GM18907 (cell line): ENCODE measurements around the gene OR2T2.
"Not testable (repeated sequence)": the region's sequence is repeated elsewhere in the genome, so short reads cannot be mapped to it uniquely, and the experiment has no call there.

Experiments
- ATAC-seq: cut with Tn5 transposase; IDR thresholded peaks from one replicate; pipeline ENCODE4 v1.9.1; 2021; ENCODE audit warnings: mild to moderate bottlenecking, moderate library complexity; ENCODE audit not compliant: unreplicated experiment

Gene OR2T2

GRCh38 chr1:248449821-248450465, 4.5 kb downstream of the OR2T2 start:
- not testable (repeated sequence) for ATAC-seq

- peak; percentile 62 for ATAC-seq
These were observed 5.2 kb downstream of the OR2T2 start for GRCh38 chr1:248450466-248451145.

GRCh38 chr1:248453619-248454018, 8.2 kb downstream of the OR2T2 start:
- ATAC-seq = not testable (repeated sequence)

- not testable (repeated sequence) for ATAC-seq
These were observed 9.6 kb downstream of the OR2T2 start for GRCh38 chr1:248455045-248455444.

GRCh38 chr1:248456635-248457034, 11.2 kb downstream of the OR2T2 start:
- ATAC-seq = not testable (repeated sequence)

GRCh38 chr1:248459117-248459516, 13.7 kb downstream of the OR2T2 start:
- ATAC-seq = not testable (repeated sequence)

- no peak for ATAC-seq
These were observed 25.7 kb downstream of the OR2T2 start for GRCh38 chr1:248471154-248471553.

- not testable (repeated sequence) for ATAC-seq
These were observed 26.7 kb downstream of the OR2T2 start for GRCh38 chr1:248472111-248472510.

- not testable (repeated sequence) for ATAC-seq
These were observed 27.6 kb downstream of the OR2T2 start, which contains the start of gene OR2T3 for GRCh38 chr1:248473051-248473450. Gene OR2T3 (plus strand): TSS chr1:248473351. CDS start chr1:248473351, 0 bp downstream.

- ATAC-seq = not testable (repeated sequence)
These were observed 30.2 kb downstream of the OR2T2 start for GRCh38 chr1:248475660-248476059.

GRCh38 chr1:248481686-248482579, 36.5 kb downstream of the OR2T2 start:
- peak; percentile 89 for ATAC-seq

GRCh38 chr1:248488289-248488688, 42.9 kb downstream of the OR2T2 start, which contains the start of gene OR2T5:
Gene OR2T5 (plus strand): TSS chr1:248488589. CDS start chr1:248488589, 0 bp downstream.
- ATAC-seq = not testable (repeated sequence)

- ATAC-seq = not testable (repeated sequence)
These were observed 51.2 kb downstream of the OR2T2 start for GRCh38 chr1:248496661-248497060.

- ATAC-seq = not testable (repeated sequence)
These were observed 55.0 kb downstream of the OR2T2 start for GRCh38 chr1:248500305-248501035.
